K562 (cell line): ENCODE data around the gene FHIT. TPM values are rescaled to one million over a fixed set of nuclear protein-coding genes. Genes with fewer than 3 reads are reported as not detected.

Experiments used
- ATAC-seq: fragments of 200-7000 bp; cut with Tn5 transposase; 3 replicates; pipeline ENCODE4 v1.9.1; 2020; ENCODE audit warnings: moderate library complexity
- BruUV-seq: library from RNA; stranded (reverse); fragments of 400-500 nt; replicated peaks from 2 replicates; lab custom pipeline; 2021; lab: Mats Ljungman, UMichigan
- CTCF ChIA-PET: fragments of 300-600 bp; formaldehyde crosslinking; extraction: SDS; loops from one replicate; lab custom pipeline; 2021; ENCODE audit warnings: low intra/inter-chr PET ratio; lab: Yijun Ruan, JAX
- POLR2A ChIA-PET: fragments of 300-600, 350-650 bp; sonication (Branson Sonifier 250); formaldehyde crosslinking; extraction: SDS; loops from one replicate; lab custom pipeline; 2021; ENCODE audit warnings: antibody characterized with exemption, inconsistent platforms; lab: Yijun Ruan, JAX
- DNase-seq, 4 experiments: peaks; one replicate each; pipeline versions ENCODE4 v3.0.0 to v3.0.0-alpha.2; 2011 to 2018; ENCODE audit warnings: low spot score in 3 of 4, mixed read lengths in 3 of 4; ENCODE audit errors: extremely low read depth in 1 of 4
- FAIRE-seq: peaks from 2 replicates; lab custom pipeline; 2011; peaks lifted over from hg19 to GRCh38; lab: Jason Lieb, UNC
- H2AFZ ChIP-seq: 2 replicates; pipeline ENCODE4 v1.6.0; 2011; ENCODE audit warnings: low read depth, low read length, control low read depth, inconsistent platforms
- H3K27ac ChIP-seq: fragments of 200-600 bp; 3 replicates; pipeline ENCODE4 v1.8.0; 2011; ENCODE audit warnings: low read depth, mild to moderate bottlenecking, control low read depth, inconsistent platforms, low read length, moderate library complexity, mixed read lengths; ENCODE audit errors: extremely low read depth
- H3K27me3 ChIP-seq, 2 experiments: fragments of 300-600 bp in 1 of 2; 2 replicates in 1 of 2; 3 replicates in 1 of 2; pipeline versions ENCODE4 v1.6.0 to v1.8.0; 2011; ENCODE audit warnings: inconsistent platforms in 2 of 2, low read length in 2 of 2, mild to moderate bottlenecking in 1 of 2, mixed read lengths in 1 of 2, moderate library complexity in 1 of 2; ENCODE audit not compliant: control insufficient read depth in 2 of 2, insufficient read depth in 2 of 2
- H3K36me3 ChIP-seq: fragments of 300-600 bp; 3 replicates; pipeline ENCODE4 v1.8.0; 2011; ENCODE audit warnings: mild to moderate bottlenecking, low read length, inconsistent platforms; ENCODE audit not compliant: control insufficient read depth, insufficient read depth
- H3K4me1 ChIP-seq, 2 experiments: fragments of 200-600 bp in 1 of 2; replicated peaks in 1 of 2; 2 replicates in 1 of 2; 3 replicates in 1 of 2; pipeline versions ENCODE4 v1.5.1 to v1.8.0; 2011; ENCODE audit warnings: inconsistent platforms in 2 of 2, low read length in 2 of 2, mild to moderate bottlenecking in 1 of 2, mixed read lengths in 1 of 2, moderate library complexity in 1 of 2; ENCODE audit not compliant: control insufficient read depth in 2 of 2, insufficient read depth in 2 of 2
- H3K4me2 ChIP-seq: 2 replicates; pipeline ENCODE4 v1.6.1; 2011; ENCODE audit warnings: low read length, control low read depth, inconsistent platforms, mixed read lengths; ENCODE audit not compliant: insufficient read depth
- H3K4me3 ChIP-seq: fragments of 200-600 bp; sonication (generic), shearing (Covaris generic); 2 replicates; pipeline ENCODE4 v1.5.1; 2016; ENCODE audit warnings: control low read depth, inconsistent platforms
- H3K79me2 ChIP-seq: fragments of 200-600 bp; 3 replicates; pipeline ENCODE4 v1.8.0; 2011; ENCODE audit warnings: low read length, inconsistent platforms; ENCODE audit not compliant: control insufficient read depth, insufficient read depth
- H3K9ac ChIP-seq, 2 experiments: 2 replicates each; pipeline versions ENCODE4 v1.6.0 to v1.6.1; 2011; ENCODE audit warnings: low read depth in 2 of 2, low read length in 2 of 2, control low read depth in 1 of 2, inconsistent platforms in 1 of 2, mild to moderate bottlenecking in 1 of 2, mixed read lengths in 1 of 2; ENCODE audit not compliant: insufficient read depth in 1 of 2
- H3K9me1 ChIP-seq: one replicate; pipeline ENCODE4 v1.6.0; 2011; ENCODE audit warnings: inconsistent platforms, mild to moderate bottlenecking, low read length, moderate library complexity; ENCODE audit not compliant: control insufficient read depth, insufficient read depth
- H3K9me3 ChIP-seq: replicated peaks from 2 replicates; pipeline ENCODE4 v1.5.1; 2011; ENCODE audit warnings: low read depth, low read length, inconsistent platforms; ENCODE audit not compliant: control insufficient read depth, insufficient read depth
- H4K20me1 ChIP-seq: replicated peaks from 2 replicates; pipeline ENCODE4 v1.6.1; 2011; ENCODE audit warnings: low read length, inconsistent platforms, mixed read lengths; ENCODE audit not compliant: control insufficient read depth, insufficient read depth
- BMI1 ChIP-seq: fragments of 150-350 bp; IDR thresholded peaks from 2 replicates; pipeline ENCODE4 v1.6.1; 2014; ENCODE audit warnings: low read length
- FOXA1 ChIP-seq: fragments of 450-650 bp; IDR thresholded peaks from 2 replicates; pipeline ENCODE4 v1.6.1; 2016; ENCODE audit warnings: mild to moderate bottlenecking, borderline replicate concordance
- HIVEP1 ChIP-seq: fragments of 250-450 bp; sonication (Bioruptor Pico); IDR thresholded peaks from 2 replicates; pipeline ENCODE4 v1.4.0; 2020; ENCODE audit warnings: mild to moderate bottlenecking
- POLR2G ChIP-seq: fragments of 200-400 bp; formaldehyde crosslinking; IDR thresholded peaks from 2 replicates; pipeline ENCODE4 v1.6.1; 2017; ENCODE audit warnings: low read depth, mild to moderate bottlenecking, antibody characterized with exemption, low read length, moderate library complexity
- RAD51 ChIP-seq: fragments of 450-650 bp; IDR thresholded peaks from 2 replicates; pipeline ENCODE4 v1.7.1; 2016; ENCODE audit warnings: low read depth, mild to moderate bottlenecking, borderline replicate concordance
- SNRNP70 ChIP-seq: fragments of 200-400 bp; formaldehyde crosslinking; optimal IDR thresholded peaks from 2 replicates; pipeline ENCODE3; 2017; ENCODE audit warnings: low read depth, low read length
- SRSF1 ChIP-seq: fragments of 200-400 bp; formaldehyde crosslinking; IDR thresholded peaks from 2 replicates; pipeline ENCODE4 v1.6.1; 2017; ENCODE audit warnings: mild to moderate bottlenecking, low read depth, low read length, moderate library complexity
- TOE1 ChIP-seq, 2 experiments: fragments of 450-650 bp in 1 of 2; sonication (generic) in 1 of 2; formaldehyde crosslinking in 1 of 2; IDR thresholded peaks; 2 replicates each; pipeline versions ENCODE4 v1.7.1 to v1.8.0; 2016 to 2022; ENCODE audit warnings: borderline replicate concordance in 2 of 2, mild to moderate bottlenecking in 2 of 2, antibody characterized with exemption in 1 of 2, inconsistent platforms in 1 of 2, low read depth in 1 of 2, missing genetic modification reagents in 1 of 2, moderate library complexity in 1 of 2
- ZNF124 ChIP-seq: sonication (generic); formaldehyde crosslinking; IDR thresholded peaks from 2 replicates; pipeline ENCODE4 v1.8.1; 2022; ENCODE audit warnings: missing genetic modification reagents
- ZNF696 ChIP-seq: fragments of 250-450 bp; sonication (Bioruptor Pico); conservative IDR thresholded peaks from 2 replicates; pipeline ENCODE4 v1.4.0; 2020; ENCODE audit warnings: mild to moderate bottlenecking, moderate library complexity
- ZNF830 ChIP-seq: fragments of 250-450 bp; sonication (Bioruptor Pico); IDR thresholded peaks from 2 replicates; pipeline ENCODE4 v1.5.0; 2021; ENCODE audit warnings: mild to moderate bottlenecking
- WGBS: fragments of 100-300 bp; shearing (Covaris generic); methylation state at CpG from one replicate; pipeline ENCODE4 v1.1.6; 2016; ENCODE audit warnings: low coverage, mixed read lengths; ENCODE audit not compliant: insufficient coverage; ENCODE audit errors: missing lambda C conversion rate; 5-methylcytosine and 5-hydroxymethylcytosine counted together
- in situ Hi-C: fragments of 300-500 bp; cut with MboI; formaldehyde crosslinking; loops from 4 replicates; pipeline ENCODE4 v1.15.0; 2018; ENCODE audit warnings: inconsistent platforms, mixed read lengths
- intact Hi-C: fragments of 100-400 bp; cut with micrococcal nuclease; formaldehyde crosslinking; loops from 2 replicates; pipeline ENCODE4 v1.14.2; 2022
- polyA plus RNA-seq, 8 experiments: library from polyadenylated mRNA; depleted of rRNA in 4 of 8; stranded (reverse) in 5 of 8; unstranded in 3 of 8; fragments of >200 nt; fragmentation: Nextera tagmentation in 2 of 8; fragmentation: Illumina TruSeq in 1 of 8; extraction: Ambion mirVana in 2 of 8; extraction: Trizol in 1 of 8; gene quantifications; 2 replicates each; pipeline versions ENCODE4 v1.2.1 to v1.2.3, GENCODE V29; 2011 to 2014; ENCODE audit warnings: inconsistent platforms in 1 of 8, missing spikeins in 1 of 8
- total RNA-seq, 7 experiments: library from RNA; depleted of rRNA in 6 of 7; stranded (reverse); fragments of >200 nt in 6 of 7; fragmentation: Illumina TruSeq in 2 of 7; extraction: Trizol in 2 of 7; gene quantifications; 2 replicates each; pipeline versions ENCODE4 v1.2.1 to v1.2.3, GENCODE V29; 2011 to 2021; ENCODE audit warnings: low replicate concordance in 1 of 7
- TF ChIP-seq, protein P1 (sequence below): IDR thresholded peaks from 2 replicates; pipeline ENCODE4 v1.6.1; 2011; ENCODE audit warnings: borderline replicate concordance, low read depth, mild to moderate bottlenecking, moderate library complexity, low read length; ENCODE audit not compliant: insufficient read depth, poor library complexity, severe bottlenecking
- TF ChIP-seq, protein P2 (sequence below): sonication (generic); formaldehyde crosslinking; IDR thresholded peaks from 2 replicates; pipeline ENCODE4 v1.5.0; 2020; ENCODE audit warnings: missing genetic modification reagents

The FHIT gene
- total and polyA plus RNA-seq, 9 of the 15 experiments (the other 6 are each of a cell fraction or from before 2014, with no cell fraction given) = 1.7 to 9.1 (median 4.3) TPM

DNA sequence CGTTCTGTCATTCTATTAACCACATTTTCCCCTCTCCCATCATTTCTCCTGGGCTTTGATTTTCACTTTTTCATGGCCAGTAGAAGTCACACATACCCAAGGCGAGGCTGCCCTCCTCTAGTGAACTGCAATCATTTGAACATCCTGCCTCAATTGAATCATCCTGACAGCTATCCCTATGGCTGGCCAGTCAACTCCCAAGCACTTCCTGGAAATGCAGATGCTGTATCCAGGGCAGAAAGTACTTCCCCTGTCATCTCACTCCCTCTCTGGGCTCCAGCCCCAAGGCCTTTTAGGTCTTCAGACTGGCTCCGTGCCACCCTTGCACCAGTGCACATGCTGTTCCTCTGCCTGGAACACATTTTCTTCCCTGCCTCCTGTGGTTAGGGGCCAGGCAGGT, 1463.1 kb downstream of the FHIT start:
- FAIRE-seq (no peak), DNase-seq (no peak), ATAC-seq (no peak)
- no peaks in the 10 kb centered on the region for H3K79me2 ChIP-seq
- in situ Hi-C loops = no loop called here
- WGBS = 0% methylated on average over 2 of the region's 3 CpGs
- no peaks in the 10 kb centered on the region for H3K4me1 ChIP-seq
- no peaks in the 10 kb centered on the region for H3K9me1 ChIP-seq
- CTCF ChIA-PET = no interaction called here
- TF ChIP-seq, protein P1, sequence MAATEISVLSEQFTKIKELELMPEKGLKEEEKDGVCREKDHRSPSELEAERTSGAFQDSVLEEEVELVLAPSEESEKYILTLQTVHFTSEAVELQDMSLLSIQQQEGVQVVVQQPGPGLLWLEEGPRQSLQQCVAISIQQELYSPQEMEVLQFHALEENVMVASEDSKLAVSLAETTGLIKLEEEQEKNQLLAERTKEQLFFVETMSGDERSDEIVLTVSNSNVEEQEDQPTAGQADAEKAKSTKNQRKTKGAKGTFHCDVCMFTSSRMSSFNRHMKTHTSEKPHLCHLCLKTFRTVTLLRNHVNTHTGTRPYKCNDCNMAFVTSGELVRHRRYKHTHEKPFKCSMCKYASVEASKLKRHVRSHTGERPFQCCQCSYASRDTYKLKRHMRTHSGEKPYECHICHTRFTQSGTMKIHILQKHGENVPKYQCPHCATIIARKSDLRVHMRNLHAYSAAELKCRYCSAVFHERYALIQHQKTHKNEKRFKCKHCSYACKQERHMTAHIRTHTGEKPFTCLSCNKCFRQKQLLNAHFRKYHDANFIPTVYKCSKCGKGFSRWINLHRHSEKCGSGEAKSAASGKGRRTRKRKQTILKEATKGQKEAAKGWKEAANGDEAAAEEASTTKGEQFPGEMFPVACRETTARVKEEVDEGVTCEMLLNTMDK = no peak
- TF ChIP-seq RAD51 = no peak
- no peak for TF ChIP-seq POLR2G
- no peak for TF ChIP-seq BMI1
- TF ChIP-seq ZNF124 (CRISPR knock-in tag) = no peak
- TF ChIP-seq, protein P2, sequence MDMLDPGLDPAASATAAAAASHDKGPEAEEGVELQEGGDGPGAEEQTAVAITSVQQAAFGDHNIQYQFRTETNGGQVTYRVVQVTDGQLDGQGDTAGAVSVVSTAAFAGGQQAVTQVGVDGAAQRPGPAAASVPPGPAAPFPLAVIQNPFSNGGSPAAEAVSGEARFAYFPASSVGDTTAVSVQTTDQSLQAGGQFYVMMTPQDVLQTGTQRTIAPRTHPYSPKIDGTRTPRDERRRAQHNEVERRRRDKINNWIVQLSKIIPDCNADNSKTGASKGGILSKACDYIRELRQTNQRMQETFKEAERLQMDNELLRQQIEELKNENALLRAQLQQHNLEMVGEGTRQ (CRISPR knock-in tag) = no peak
- no peak for TF ChIP-seq ZNF696 (CRISPR knock-in tag)
- TF ChIP-seq TOE1 (IDR thresholded peaks at IDR 0.05; ENCODE audit: borderline replicate concordance) = no peak
- TF ChIP-seq TOE1 (CRISPR knock-in tag; IDR thresholded peaks at IDR 0.05; ENCODE audit: borderline replicate concordance, low read depth) = no peak
- TF ChIP-seq SNRNP70 = no peak
- no peak for TF ChIP-seq SRSF1
- TF ChIP-seq ZNF830 (CRISPR knock-in tag) = no peak
- TF ChIP-seq HIVEP1 (CRISPR knock-in tag) = no peak
- no peak for TF ChIP-seq FOXA1
- H3K27ac ChIP-seq = no peak overlapping the region
- intact Hi-C loops = no loop called here
- H3K4me3 ChIP-seq = no peak overlapping the region
- POLR2A ChIA-PET = no interaction called here
- no peak overlapping the region for H2AFZ ChIP-seq
- H3K36me3 ChIP-seq = no peaks in the 10 kb centered on the region
- H3K4me2 ChIP-seq = no peak overlapping the region
- no peaks in the 10 kb centered on the region for H4K20me1 ChIP-seq
- H3K9ac ChIP-seq = no peak overlapping the region
- H3K27me3 ChIP-seq = no peaks in the 10 kb centered on the region
- H3K9me3 ChIP-seq = no peaks in the 10 kb centered on the region
- no TSS peak for BruUV-seq
